NT2/D1 (cell line): ENCODE measurements around the gene TOMM6.

Source experiments
- SUZ12 ChIP-seq: IDR thresholded peaks from 2 replicates; pipeline ENCODE4 v1.6.1; 2011; ENCODE audit not compliant: insufficient read length, insufficient read depth; ENCODE audit errors: extremely low read depth
- YY1 ChIP-seq: IDR thresholded peaks from 2 replicates; pipeline ENCODE4 v1.6.1; 2011; ENCODE audit not compliant: insufficient read length, insufficient read depth
- ZNF274 ChIP-seq: IDR thresholded peaks from 2 replicates; pipeline ENCODE4 v1.6.1; 2011; ENCODE audit warnings: mild to moderate bottlenecking, low read depth, low read length

- no peak for TF ChIP-seq YY1
- no peak for TF ChIP-seq SUZ12
- TF ChIP-seq ZNF274: no peak
Observed at GRCh38 chr6:41770381-41771057, 17.0 kb upstream of the TOMM6 start.
